HL-60 (cell line): Measurements from ENCODE around the gene KRT27.
A peak's percentile ranks its signal among the peaks of the same experiment; 100 is the strongest.

ENCODE experiments used
- DNase-seq, 2 experiments: peaks; one replicate each; pipeline ENCODE4 v3.0.0-alpha.2; 2010 to 2020; ENCODE audit warnings: low read depth in 1 of 2, low spot score in 1 of 2
- H3K27ac ChIP-seq: fragments of 250-450 bp; sonication (Bioruptor Pico); replicated peaks from 2 replicates; pipeline ENCODE4 v1.5.1; 2020; ENCODE audit warnings: mild to moderate bottlenecking, moderate library complexity
- H3K27me3 ChIP-seq: fragments of 250-450 bp; sonication (Bioruptor Pico); 2 replicates; pipeline ENCODE4 v1.5.1; 2021; ENCODE audit warnings: mild to moderate bottlenecking, moderate library complexity; ENCODE audit not compliant: insufficient read depth, poor library complexity, severe bottlenecking
- H3K4me3 ChIP-seq: replicated peaks from 2 replicates; pipeline ENCODE4 v1.5.1; 2011; ENCODE audit warnings: mild to moderate bottlenecking, control low read depth, low read length; ENCODE audit not compliant: insufficient read depth
- CTCF ChIP-seq: IDR thresholded peaks from one replicate; pipeline ENCODE4 v1.5.1; 2011; ENCODE audit warnings: low read length, control low read depth, inconsistent platforms; ENCODE audit not compliant: insufficient read depth
- GABPA ChIP-seq: IDR thresholded peaks from 2 replicates; pipeline ENCODE4 v1.6.1; 2012; ENCODE audit warnings: low read depth
- POLR2AphosphoS5 ChIP-seq: IDR thresholded peaks from 2 replicates; pipeline ENCODE4 v1.6.1; 2012; ENCODE audit warnings: low read depth
- REST ChIP-seq: IDR thresholded peaks from 2 replicates; pipeline ENCODE4 v1.6.1; 2012; ENCODE audit warnings: low read depth; ENCODE audit not compliant: insufficient replicate concordance
- SPI1 ChIP-seq: IDR thresholded peaks from 2 replicates; pipeline ENCODE4 v1.6.1; 2012; ENCODE audit warnings: low read depth, mild to moderate bottlenecking, borderline replicate concordance

KRT27 gene

GRCh38 chr17:40793832-40794231 is 11.5 kb upstream of the KRT27 start:
- DNase-seq, result no peak
- H3K27me3 ChIP-seq, result no peaks in the 10 kb centered on the region
- TF ChIP-seq CTCF, result no peak
- no peak for TF ChIP-seq REST
- no peak for TF ChIP-seq GABPA
- no peak for TF ChIP-seq POLR2AphosphoS5
- TF ChIP-seq SPI1, result no peak
- no peak overlapping the region for H3K4me3 ChIP-seq
- H3K27ac ChIP-seq, result no peak overlapping the region

- TF ChIP-seq REST (no peak), SPI1 (no peak), CTCF (peak; percentile 8), GABPA (no peak), POLR2AphosphoS5 (no peak)
- no peak for DNase-seq
- H3K27ac ChIP-seq, result no peak overlapping the region
- H3K27me3 ChIP-seq, result peaks cover 3% of the 10 kb centered on the region
- no peak overlapping the region for H3K4me3 ChIP-seq
These were observed 9.6 kb upstream of the KRT27 start for GRCh38 chr17:40791787-40792436.

- peaks cover 3% of the 10 kb centered on the region for H3K27me3 ChIP-seq
- DNase-seq, result no peak
These were observed 8.8 kb upstream of the KRT27 start for GRCh38 chr17:40791111-40791510.

More at GRCh38 chr17:40791111-40791510, 8.8 kb upstream of the KRT27 start:
- no peak overlapping the region for H3K27ac ChIP-seq
- no peak overlapping the region for H3K4me3 ChIP-seq
- no peak for TF ChIP-seq REST
- no peak for TF ChIP-seq GABPA
- TF ChIP-seq CTCF, result no peak
- no peak for TF ChIP-seq SPI1
- no peak for TF ChIP-seq POLR2AphosphoS5
